OCI-LY3 (cell line): Measurements from ENCODE around the gene TNPO1.

Source experiments
- H2AFZ ChIP-seq: fragments of 200-600, 300-600 bp; shearing (Covaris generic); 2 replicates; pipeline ENCODE4 v1.6.0; 2014; ENCODE audit warnings: antibody characterized with exemption, low read depth, low read length
- H3K27ac ChIP-seq: fragments of 200-600, 300-600 bp; sonication (generic); 2 replicates; pipeline ENCODE4 v1.5.1; 2014; ENCODE audit warnings: mild to moderate bottlenecking, low read length, moderate library complexity, mixed read lengths
- H3K27me3 ChIP-seq: fragments of 200-600, 300-600 bp; sonication (generic); 2 replicates; pipeline ENCODE4 v1.6.1; 2014; ENCODE audit warnings: low read depth, low read length, mixed read lengths
- H3K36me3 ChIP-seq: fragments of 200-600, 300-600 bp; sonication (generic); replicated peaks from 2 replicates; pipeline ENCODE3; 2014; ENCODE audit warnings: low read depth, low read length, mixed read lengths
- H3K4me1 ChIP-seq: fragments of 300-600, 200-600 bp; sonication (generic); 2 replicates; pipeline ENCODE4 v1.6.1; 2014; ENCODE audit warnings: low read length, mixed read lengths
- H3K4me2 ChIP-seq: fragments of 200-600, 300-600 bp; sonication (generic); 2 replicates; pipeline ENCODE4 v1.6.1; 2014; ENCODE audit warnings: low read length, mixed read lengths
- H3K4me3 ChIP-seq: fragments of 300-600, 200-600 bp; sonication (generic); 2 replicates; pipeline ENCODE4 v1.5.1; 2014; ENCODE audit warnings: antibody characterized with exemption, mild to moderate bottlenecking, low read length, moderate library complexity
- H3K79me2 ChIP-seq: fragments of 300-600, 200-600 bp; shearing (Covaris generic); 2 replicates; pipeline ENCODE4 v1.6.1; 2014; ENCODE audit warnings: mild to moderate bottlenecking, low read length, mixed read lengths
- H3K9ac ChIP-seq: fragments of 300-600, 200-600 bp; shearing (Covaris generic); 2 replicates; pipeline ENCODE4 v1.6.0; 2014; ENCODE audit warnings: mild to moderate bottlenecking, low read length, moderate library complexity
- H3K9me3 ChIP-seq: fragments of 200-600, 300-600 bp; shearing (Covaris generic); 2 replicates; pipeline ENCODE4 v1.6.1; 2014; ENCODE audit warnings: low read length, mixed read lengths; ENCODE audit not compliant: insufficient read depth
- H4K20me1 ChIP-seq: fragments of 200-600, 300-600 bp; sonication (generic); 2 replicates; pipeline ENCODE4 v1.6.1; 2016; ENCODE audit warnings: low read length, mixed read lengths; ENCODE audit not compliant: insufficient read depth
- EZH2phosphoT487 ChIP-seq: fragments of 200-600 bp; shearing (Covaris generic); IDR thresholded peaks from 2 replicates; pipeline ENCODE4 v1.6.1; 2018; ENCODE audit warnings: antibody characterized with exemption, mixed run types, low read depth
- TF ChIP-seq, protein P1 (sequence below): fragments of 200-600, 300-600 bp; sonication (generic); IDR thresholded peaks from 2 replicates; pipeline ENCODE4 v1.5.1; 2014; ENCODE audit warnings: antibody characterized with exemption, low read length, low read depth

TNPO1 gene

DNA sequence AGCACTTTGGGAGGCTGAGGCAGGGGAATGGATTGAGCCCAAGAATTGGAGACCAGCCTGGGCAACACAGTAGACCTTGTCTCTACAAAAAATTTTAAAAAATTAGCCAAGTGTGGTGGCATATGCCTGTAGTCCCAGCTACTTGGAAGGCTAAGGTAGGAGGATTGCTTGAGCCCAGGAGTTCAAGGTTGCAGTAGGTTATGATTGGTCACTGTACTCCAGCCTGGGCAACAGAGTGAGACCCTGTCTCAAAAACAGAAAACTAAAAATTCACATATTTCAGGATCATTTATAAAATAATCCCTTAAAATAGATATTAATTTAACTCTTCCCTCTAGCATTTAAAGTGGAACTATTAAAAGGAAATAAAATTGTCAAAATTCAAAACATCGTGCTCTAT is 142.8 kb downstream of the TNPO1 start:
- Histone ChIP-seq H2AFZ (no peak overlapping the region), H3K9ac (no peak overlapping the region), H4K20me1 (no peaks in the 10 kb centered on the region), H3K4me1 (peaks cover 10% of the 10 kb centered on the region; the same call in 1 of the 2 replicates), H3K4me3 (no peak overlapping the region), H3K36me3 (no peaks in the 10 kb centered on the region), H3K27ac (no peak overlapping the region), H3K79me2 (no peaks in the 10 kb centered on the region), H3K4me2 (no peak overlapping the region), H3K27me3 (peaks cover 6% of the 10 kb centered on the region; the same call in 1 of the 2 replicates), H3K9me3 (no peaks in the 10 kb centered on the region)
- no peak for TF ChIP-seq EZH2phosphoT487
- TF ChIP-seq, protein P1, sequence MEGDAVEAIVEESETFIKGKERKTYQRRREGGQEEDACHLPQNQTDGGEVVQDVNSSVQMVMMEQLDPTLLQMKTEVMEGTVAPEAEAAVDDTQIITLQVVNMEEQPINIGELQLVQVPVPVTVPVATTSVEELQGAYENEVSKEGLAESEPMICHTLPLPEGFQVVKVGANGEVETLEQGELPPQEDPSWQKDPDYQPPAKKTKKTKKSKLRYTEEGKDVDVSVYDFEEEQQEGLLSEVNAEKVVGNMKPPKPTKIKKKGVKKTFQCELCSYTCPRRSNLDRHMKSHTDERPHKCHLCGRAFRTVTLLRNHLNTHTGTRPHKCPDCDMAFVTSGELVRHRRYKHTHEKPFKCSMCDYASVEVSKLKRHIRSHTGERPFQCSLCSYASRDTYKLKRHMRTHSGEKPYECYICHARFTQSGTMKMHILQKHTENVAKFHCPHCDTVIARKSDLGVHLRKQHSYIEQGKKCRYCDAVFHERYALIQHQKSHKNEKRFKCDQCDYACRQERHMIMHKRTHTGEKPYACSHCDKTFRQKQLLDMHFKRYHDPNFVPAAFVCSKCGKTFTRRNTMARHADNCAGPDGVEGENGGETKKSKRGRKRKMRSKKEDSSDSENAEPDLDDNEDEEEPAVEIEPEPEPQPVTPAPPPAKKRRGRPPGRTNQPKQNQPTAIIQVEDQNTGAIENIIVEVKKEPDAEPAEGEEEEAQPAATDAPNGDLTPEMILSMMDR, result no peak
